Measurements from ENCODE around the gene ZBTB38.

Gene ZBTB38, protein sequence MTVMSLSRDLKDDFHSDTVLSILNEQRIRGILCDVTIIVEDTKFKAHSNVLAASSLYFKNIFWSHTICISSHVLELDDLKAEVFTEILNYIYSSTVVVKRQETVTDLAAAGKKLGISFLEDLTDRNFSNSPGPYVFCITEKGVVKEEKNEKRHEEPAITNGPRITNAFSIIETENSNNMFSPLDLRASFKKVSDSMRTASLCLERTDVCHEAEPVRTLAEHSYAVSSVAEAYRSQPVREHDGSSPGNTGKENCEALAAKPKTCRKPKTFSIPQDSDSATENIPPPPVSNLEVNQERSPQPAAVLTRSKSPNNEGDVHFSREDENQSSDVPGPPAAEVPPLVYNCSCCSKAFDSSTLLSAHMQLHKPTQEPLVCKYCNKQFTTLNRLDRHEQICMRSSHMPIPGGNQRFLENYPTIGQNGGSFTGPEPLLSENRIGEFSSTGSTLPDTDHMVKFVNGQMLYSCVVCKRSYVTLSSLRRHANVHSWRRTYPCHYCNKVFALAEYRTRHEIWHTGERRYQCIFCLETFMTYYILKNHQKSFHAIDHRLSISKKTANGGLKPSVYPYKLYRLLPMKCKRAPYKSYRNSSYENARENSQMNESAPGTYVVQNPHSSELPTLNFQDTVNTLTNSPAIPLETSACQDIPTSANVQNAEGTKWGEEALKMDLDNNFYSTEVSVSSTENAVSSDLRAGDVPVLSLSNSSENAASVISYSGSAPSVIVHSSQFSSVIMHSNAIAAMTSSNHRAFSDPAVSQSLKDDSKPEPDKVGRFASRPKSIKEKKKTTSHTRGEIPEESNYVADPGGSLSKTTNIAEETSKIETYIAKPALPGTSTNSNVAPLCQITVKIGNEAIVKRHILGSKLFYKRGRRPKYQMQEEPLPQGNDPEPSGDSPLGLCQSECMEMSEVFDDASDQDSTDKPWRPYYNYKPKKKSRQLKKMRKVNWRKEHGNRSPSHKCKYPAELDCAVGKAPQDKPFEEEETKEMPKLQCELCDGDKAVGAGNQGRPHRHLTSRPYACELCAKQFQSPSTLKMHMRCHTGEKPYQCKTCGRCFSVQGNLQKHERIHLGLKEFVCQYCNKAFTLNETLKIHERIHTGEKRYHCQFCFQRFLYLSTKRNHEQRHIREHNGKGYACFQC (N-terminal part only)

DNA sequence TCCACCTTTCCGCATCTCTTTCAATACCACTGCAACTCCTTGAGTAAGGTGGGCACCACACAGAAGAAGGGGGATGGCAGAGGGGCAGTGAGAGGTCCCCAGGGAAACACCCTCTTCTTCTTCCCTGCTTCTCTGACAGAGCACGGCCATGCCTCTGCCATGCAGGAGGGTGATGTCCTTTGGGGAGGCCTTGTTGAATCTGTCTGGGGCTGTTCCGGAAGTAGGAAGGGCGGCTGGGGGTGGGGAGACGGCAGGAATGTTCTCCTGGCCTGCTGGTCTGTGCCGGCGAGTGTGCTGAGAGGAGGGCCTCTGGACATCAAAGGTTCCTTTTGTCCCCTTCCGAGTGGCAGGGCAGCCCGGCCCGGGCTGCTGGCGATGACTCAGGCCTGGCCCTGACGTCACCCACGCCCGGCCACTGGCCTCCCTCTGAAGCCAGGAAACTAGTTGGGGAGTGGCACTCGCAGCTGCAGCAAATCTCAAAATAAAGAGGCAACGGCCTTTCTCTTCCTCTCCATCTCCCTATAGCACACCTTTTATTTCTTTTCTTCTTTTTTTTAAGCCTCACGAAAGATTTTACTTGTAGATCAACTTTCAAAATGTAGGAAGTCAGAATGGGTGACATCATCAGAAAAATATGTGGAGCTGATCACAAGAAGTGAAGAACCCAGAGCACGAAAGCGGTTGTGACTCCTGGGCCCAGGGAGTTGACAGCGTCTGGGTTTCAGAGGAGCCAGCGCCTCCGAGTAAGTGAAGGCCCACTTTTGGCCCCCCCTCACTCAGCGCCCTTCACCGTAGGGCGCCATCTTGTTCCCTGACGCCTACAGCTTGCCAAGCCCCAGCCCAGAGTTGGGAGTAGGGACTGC, at the start of gene ZBTB38:
TSS of gene ZBTB38 (plus strand) at position 443 of the 863 bp plus-strand sequence. CDS start 73,885 bp downstream, outside the sequence.
- no peak within 1 kb of the TSS for H2AFZ ChIP-seq (ENCODE audit: low read length, unreplicated experiment)
- H3K27me3 ChIP-seq (ENCODE audit: insufficient read depth, low read length): no peaks in the 10 kb centered on the region
- H3K4me3 ChIP-seq (ENCODE audit: low read depth, low read length): peak within 1 kb of the TSS; percentile 82
- peaks cover 73% of the 10 kb centered on the region for H3K4me1 ChIP-seq (ENCODE audit: control insufficient read depth, insufficient read depth, low read length, unreplicated experiment)
- peaks cover 25% of the 10 kb centered on the region for H3K36me3 ChIP-seq (ENCODE audit: insufficient read depth, low read length)
- peaks cover 40% of the 10 kb centered on the region for H3K79me2 ChIP-seq (ENCODE audit: control insufficient read depth, insufficient read depth, low read length, unreplicated experiment)
- peak within 1 kb of the TSS; percentile 100 for H3K27ac ChIP-seq (ENCODE audit: low read depth, low read length)

DNA sequence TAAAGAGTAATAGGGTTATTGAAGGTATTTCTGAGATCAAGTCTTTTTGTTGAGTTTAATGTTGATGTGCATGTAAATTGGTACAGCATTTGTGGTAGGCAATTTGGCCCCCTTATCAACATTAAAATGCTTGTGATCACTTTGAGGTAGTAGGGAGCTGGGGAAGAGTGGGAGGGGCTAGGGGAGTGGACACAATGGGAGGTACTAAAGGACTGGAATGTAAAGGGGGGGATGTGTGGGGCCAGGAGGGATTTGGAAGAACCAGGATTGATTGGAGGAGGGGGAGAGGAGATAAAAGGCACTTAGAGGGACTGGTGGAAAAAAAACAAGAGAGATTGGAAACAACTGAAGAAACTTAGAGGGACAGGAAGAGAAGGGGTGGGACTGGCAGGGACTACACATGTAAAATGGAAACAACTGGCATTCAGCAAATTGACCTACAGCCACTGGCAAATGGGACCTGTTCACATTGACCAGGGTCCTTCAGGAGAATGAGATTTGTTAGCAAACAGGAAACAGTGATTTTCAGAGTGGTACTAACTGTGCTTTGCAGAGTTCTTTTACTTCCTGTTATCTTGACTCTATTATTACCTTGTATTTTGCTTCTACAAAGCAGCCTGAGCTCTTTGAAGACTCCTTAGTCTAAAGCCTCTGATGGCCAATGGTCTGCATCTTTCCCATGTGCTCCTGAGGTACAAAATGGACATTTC, 47.8 kb upstream of the ZBTB38 start:
- H3K79me2 ChIP-seq (ENCODE audit: control insufficient read depth, insufficient read depth, low read length, unreplicated experiment): no peaks in the 10 kb centered on the region
- peak overlapping the region; percentile 26; the same call in 1 of the 2 replicates for H3K27ac ChIP-seq (ENCODE audit: low read depth, low read length)
- H3K4me3 ChIP-seq (ENCODE audit: low read depth, low read length): no peak overlapping the region
- peaks cover 20% of the 10 kb centered on the region for H3K4me1 ChIP-seq (ENCODE audit: control insufficient read depth, insufficient read depth, low read length, unreplicated experiment)
- peak overlapping the region; percentile 67 for H2AFZ ChIP-seq (ENCODE audit: low read length, unreplicated experiment)
- no peaks in the 10 kb centered on the region for H3K27me3 ChIP-seq (ENCODE audit: insufficient read depth, low read length)
- H3K36me3 ChIP-seq (ENCODE audit: insufficient read depth, low read length): peaks cover 3% of the 10 kb centered on the region; the same call in 1 of the 2 replicates

DNA sequence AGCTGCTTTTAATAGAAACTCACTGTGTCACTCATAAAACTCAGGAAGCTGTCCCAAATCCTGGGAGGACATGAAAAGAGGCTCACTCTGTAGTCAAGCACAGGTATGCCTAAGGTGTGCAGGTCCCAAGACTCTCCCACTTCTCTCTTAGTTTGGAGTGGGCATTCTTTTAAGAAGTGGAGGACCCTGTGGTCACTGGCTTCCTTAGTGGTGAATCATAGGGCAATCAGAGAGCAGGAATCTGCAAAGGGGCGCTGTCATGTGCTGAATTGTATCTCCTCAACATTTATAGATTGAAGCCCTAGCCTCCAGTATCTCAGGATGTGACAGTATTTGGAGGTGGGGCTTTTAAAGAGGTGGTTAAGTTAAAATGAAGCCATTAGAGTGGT, 47.2 kb upstream of the ZBTB38 start:
- peak overlapping the region; percentile 67 for H2AFZ ChIP-seq (ENCODE audit: low read length, unreplicated experiment)
- H3K4me3 ChIP-seq (ENCODE audit: low read depth, low read length): no peak overlapping the region; the same call in 1 of the 2 replicates
- peaks cover 20% of the 10 kb centered on the region for H3K4me1 ChIP-seq (ENCODE audit: control insufficient read depth, insufficient read depth, low read length, unreplicated experiment)
- peak overlapping the region; percentile 26; the same call in 1 of the 2 replicates for H3K27ac ChIP-seq (ENCODE audit: low read depth, low read length)
- peaks cover 3% of the 10 kb centered on the region; the same call in 1 of the 2 replicates for H3K36me3 ChIP-seq (ENCODE audit: insufficient read depth, low read length)
- no peaks in the 10 kb centered on the region for H3K27me3 ChIP-seq (ENCODE audit: insufficient read depth, low read length)
- no peaks in the 10 kb centered on the region for H3K79me2 ChIP-seq (ENCODE audit: control insufficient read depth, insufficient read depth, low read length, unreplicated experiment)

DNA sequence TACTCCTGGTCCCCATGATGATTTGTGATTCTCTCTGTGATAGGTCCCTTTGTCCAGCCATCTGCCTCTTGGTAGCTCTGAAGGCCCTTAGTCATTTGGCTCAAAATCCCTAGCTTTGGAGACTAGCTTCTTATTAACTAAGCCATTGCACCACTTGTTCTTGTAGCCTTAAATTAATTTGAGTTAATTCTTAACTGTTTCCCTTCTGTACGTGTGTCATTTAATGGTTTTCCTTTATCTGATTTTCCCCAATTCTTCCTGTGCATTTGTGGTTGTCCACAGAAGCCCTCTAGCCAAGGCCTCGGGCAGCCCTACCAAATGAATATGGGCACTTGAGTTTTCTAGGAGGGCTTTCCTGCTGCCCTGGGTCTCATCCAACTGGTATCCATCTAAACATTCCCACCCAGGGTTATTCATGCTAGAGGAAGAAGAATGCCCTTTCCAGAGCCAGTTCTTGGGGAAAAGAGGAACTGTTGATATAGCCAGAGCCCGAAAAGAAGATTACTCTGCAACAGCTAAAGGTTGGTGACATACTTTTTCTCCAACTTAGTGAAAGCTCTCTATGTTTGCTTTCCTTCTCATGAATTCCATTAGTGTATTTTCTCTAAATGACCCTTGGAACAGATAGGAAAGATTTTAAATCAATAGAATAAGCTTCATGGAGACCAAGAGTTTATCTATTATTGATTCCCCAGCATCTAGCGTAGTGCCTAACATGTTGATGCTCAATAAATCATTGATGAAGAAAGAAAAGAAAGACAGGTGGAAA, 44.2 kb upstream of the ZBTB38 start:
- Histone ChIP-seq H3K36me3 (ENCODE audit: insufficient read depth, low read length) (peaks cover 3% of the 10 kb centered on the region; the same call in 1 of the 2 replicates), H3K4me3 (ENCODE audit: low read depth, low read length) (no peak overlapping the region), H3K4me1 (ENCODE audit: control insufficient read depth, insufficient read depth, low read length, unreplicated experiment) (peaks cover 25% of the 10 kb centered on the region), H3K79me2 (ENCODE audit: control insufficient read depth, insufficient read depth, low read length, unreplicated experiment) (no peaks in the 10 kb centered on the region), H2AFZ (ENCODE audit: low read length, unreplicated experiment) (no peak overlapping the region), H3K27me3 (ENCODE audit: insufficient read depth, low read length) (no peaks in the 10 kb centered on the region), H3K27ac (ENCODE audit: low read depth, low read length) (no peak overlapping the region)

DNA sequence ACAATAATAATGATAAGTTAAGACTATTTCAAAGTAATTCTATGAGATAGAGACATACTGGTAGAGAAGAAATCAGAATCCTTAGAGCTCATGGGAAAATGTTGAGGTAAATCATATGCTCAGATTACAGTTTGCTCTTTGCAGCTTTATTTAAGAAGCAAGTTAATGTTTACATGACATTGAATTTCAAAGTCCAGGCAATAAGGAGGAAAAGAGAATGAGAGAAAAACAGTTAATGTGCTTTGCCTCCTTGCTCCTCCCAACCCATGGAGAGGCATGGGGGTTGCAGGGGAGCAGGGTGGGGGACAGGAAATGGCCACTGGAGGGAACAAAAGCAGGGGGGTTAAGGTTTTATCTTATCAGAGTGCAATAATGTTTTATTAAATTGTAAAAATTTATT, 42.2 kb upstream of the ZBTB38 start:
- H3K27me3 ChIP-seq (ENCODE audit: insufficient read depth, low read length): no peaks in the 10 kb centered on the region
- no peaks in the 10 kb centered on the region; the same call in 1 of the 2 replicates for H3K36me3 ChIP-seq (ENCODE audit: insufficient read depth, low read length)
- no peak overlapping the region for H3K4me3 ChIP-seq (ENCODE audit: low read depth, low read length)
- no peak overlapping the region for H3K27ac ChIP-seq (ENCODE audit: low read depth, low read length)
- H3K4me1 ChIP-seq (ENCODE audit: control insufficient read depth, insufficient read depth, low read length, unreplicated experiment): peaks cover 25% of the 10 kb centered on the region
- no peaks in the 10 kb centered on the region for H3K79me2 ChIP-seq (ENCODE audit: control insufficient read depth, insufficient read depth, low read length, unreplicated experiment)
- no peak overlapping the region for H2AFZ ChIP-seq (ENCODE audit: low read length, unreplicated experiment)

DNA sequence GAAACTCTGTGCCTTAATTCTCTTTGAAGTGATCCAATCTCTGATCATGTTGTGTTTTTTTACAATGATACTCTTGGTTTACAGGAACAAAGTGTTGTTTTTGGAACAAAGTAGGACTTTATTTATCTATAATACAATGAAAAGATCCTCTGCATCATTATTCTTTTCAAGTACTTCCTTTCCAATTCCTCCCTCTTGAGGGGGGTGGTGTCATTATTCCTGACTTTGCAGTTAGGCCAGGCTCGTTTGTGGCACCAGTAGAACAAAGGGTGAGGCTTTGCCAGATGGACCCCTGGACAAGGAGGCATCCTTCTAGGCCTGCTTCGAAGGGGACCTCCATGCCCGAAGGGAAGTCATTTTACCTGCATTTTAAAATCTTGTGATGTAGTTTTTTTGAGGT, 41.7 kb upstream of the ZBTB38 start:
- Histone ChIP-seq H2AFZ (ENCODE audit: low read length, unreplicated experiment) (no peak overlapping the region), H3K27ac (ENCODE audit: low read depth, low read length) (no peak overlapping the region)

DNA sequence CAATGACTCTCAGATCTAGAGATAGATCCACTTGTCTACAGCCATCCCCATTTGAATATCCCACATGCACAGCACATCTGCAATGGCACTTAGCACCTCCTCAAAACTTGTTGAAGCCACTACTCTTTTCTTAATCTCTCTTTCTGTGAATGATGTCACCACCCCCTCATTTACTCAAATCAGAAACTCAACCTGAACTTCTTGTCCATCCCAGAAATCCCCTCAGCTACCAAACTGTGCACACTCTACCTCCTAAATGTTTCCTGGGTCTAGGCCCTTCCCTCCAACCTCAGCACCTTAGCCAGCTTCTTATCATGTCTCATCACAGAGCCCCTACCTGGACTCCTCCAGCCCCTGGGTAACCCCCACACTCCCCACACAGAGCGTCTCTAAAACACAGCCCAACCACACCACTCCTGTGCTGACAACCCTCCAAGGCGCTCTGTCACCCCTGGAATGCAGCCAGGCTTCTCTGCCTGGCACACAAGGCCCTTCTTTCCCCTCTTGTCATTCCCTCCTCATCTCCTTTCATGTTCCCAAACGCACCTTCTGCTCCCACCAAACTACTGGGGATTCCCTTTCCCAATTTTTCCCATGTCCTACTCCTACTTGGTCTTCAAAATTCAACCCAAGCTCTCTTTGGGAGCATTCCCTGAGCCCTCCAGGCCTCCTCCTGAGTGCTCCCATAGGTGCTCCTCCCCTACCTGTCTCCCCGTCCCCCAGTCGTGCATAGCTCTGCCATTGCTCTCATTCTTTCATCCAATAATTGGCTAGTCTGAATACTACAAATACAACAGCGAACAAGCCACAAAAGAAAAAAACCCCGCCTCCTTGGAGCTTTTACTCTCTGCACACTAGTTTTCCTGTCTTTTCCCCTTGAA, 39.8 kb upstream of the ZBTB38 start:
- Histone ChIP-seq H3K4me1 (ENCODE audit: control insufficient read depth, insufficient read depth, low read length, unreplicated experiment) (peaks cover 34% of the 10 kb centered on the region), H3K27me3 (ENCODE audit: insufficient read depth, low read length) (no peaks in the 10 kb centered on the region), H3K27ac (ENCODE audit: low read depth, low read length) (no peak overlapping the region), H3K36me3 (ENCODE audit: insufficient read depth, low read length) (no peaks in the 10 kb centered on the region; the same call in 1 of the 2 replicates), H2AFZ (ENCODE audit: low read length, unreplicated experiment) (no peak overlapping the region), H3K4me3 (ENCODE audit: low read depth, low read length) (no peak overlapping the region), H3K79me2 (ENCODE audit: control insufficient read depth, insufficient read depth, low read length, unreplicated experiment) (no peaks in the 10 kb centered on the region)

More for the DNA sequence above, 41.7 kb upstream of the ZBTB38 start:
- no peaks in the 10 kb centered on the region for H3K27me3 ChIP-seq (ENCODE audit: insufficient read depth, low read length)
- H3K4me1 ChIP-seq (ENCODE audit: control insufficient read depth, insufficient read depth, low read length, unreplicated experiment): peaks cover 25% of the 10 kb centered on the region
- H3K36me3 ChIP-seq (ENCODE audit: insufficient read depth, low read length): no peaks in the 10 kb centered on the region; the same call in 1 of the 2 replicates
- H3K79me2 ChIP-seq (ENCODE audit: control insufficient read depth, insufficient read depth, low read length, unreplicated experiment): no peaks in the 10 kb centered on the region
- no peak overlapping the region for H3K4me3 ChIP-seq (ENCODE audit: low read depth, low read length)

DNA sequence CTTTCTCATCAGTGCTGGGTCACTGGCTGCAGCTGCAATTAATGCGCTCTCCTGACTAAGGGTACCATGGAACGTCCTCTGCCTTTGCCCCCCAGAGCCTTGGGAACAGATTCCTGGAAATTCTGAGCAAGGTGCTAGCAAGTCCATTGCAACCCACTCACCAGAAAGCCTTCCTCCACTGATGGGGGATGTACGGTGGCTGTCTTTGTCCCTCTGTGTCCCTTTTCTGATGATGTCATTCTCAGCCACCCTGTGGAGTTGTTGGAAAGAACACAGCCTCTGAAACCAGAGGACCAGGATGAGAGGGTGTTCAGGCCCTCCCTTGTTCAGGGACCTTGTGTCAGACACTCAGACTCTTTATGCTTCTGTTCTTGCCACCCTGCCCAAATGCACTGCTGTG, 38.1 kb upstream of the ZBTB38 start:
- Histone ChIP-seq H2AFZ (ENCODE audit: low read length, unreplicated experiment) (no peak overlapping the region), H3K36me3 (ENCODE audit: insufficient read depth, low read length) (no peaks in the 10 kb centered on the region), H3K4me3 (ENCODE audit: low read depth, low read length) (no peak overlapping the region), H3K79me2 (ENCODE audit: control insufficient read depth, insufficient read depth, low read length, unreplicated experiment) (no peaks in the 10 kb centered on the region), H3K27me3 (ENCODE audit: insufficient read depth, low read length) (no peaks in the 10 kb centered on the region), H3K27ac (ENCODE audit: low read depth, low read length) (peak overlapping the region; percentile 98; the same call in 1 of the 2 replicates), H3K4me1 (ENCODE audit: control insufficient read depth, insufficient read depth, low read length, unreplicated experiment) (peaks cover 42% of the 10 kb centered on the region)

All from ACC112 (cell line).